NCI-H748 (cell line): ENCODE measurements around the gene JAKMIP1.
A peak's percentile ranks its signal among the peaks of the same experiment; 100 is the strongest.

Source experiments
- DNase-seq: peaks from one replicate; lab custom pipeline; 2025; ENCODE audit not compliant: unreplicated experiment; lab: John Stamatoyannopoulos, UW

JAKMIP1 gene

GRCh38 chr4:6105311-6105911 lies 94.9 kb downstream of the JAKMIP1 start:
- no peak for DNase-seq

- DNase-seq: no peak
Observed at GRCh38 chr4:6104541-6105130, 95.7 kb downstream of the JAKMIP1 start.

GRCh38 chr4:6097581-6097980 lies 102.8 kb downstream of the JAKMIP1 start:
- DNase-seq: no peak

GRCh38 chr4:6095897-6096296 lies 104.5 kb downstream of the JAKMIP1 start:
- no peak for DNase-seq

DNA sequence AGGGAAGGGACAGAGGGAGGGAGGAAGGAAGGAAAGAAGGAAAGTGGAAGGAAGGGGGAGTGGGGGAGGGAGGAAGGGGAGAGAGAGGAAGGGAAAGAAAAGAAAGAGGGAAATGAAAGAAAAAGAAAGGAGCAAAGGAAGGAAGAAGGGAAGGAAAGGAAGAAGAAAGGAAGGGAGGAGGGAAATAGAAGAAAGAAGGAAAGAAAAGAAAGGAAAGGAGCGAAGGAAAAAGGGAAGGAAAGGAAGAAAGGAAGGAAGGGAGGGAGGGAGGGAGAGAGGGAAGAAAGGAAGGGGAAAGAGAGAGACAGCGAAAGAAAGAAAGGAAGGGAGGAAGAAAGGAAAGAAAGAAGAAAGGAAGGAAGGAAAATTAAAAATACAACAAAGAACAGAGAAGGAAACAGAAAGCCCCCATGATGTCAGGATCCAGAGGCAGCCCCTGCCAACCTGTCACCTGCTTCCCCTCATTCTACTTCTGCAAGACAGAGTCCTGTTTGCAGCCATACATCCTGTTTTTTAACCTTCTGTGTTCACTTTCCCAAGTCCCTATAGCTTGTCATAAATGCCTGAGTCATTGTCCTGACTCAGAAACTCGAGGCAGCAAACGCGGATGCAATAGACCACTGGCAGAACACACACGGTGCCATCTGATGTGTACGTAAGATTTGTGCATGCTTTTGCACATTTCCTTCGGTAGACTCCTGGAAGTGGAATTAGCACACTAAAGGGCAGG lies 105.2 kb downstream of the JAKMIP1 start:
- no peak for DNase-seq

DNA sequence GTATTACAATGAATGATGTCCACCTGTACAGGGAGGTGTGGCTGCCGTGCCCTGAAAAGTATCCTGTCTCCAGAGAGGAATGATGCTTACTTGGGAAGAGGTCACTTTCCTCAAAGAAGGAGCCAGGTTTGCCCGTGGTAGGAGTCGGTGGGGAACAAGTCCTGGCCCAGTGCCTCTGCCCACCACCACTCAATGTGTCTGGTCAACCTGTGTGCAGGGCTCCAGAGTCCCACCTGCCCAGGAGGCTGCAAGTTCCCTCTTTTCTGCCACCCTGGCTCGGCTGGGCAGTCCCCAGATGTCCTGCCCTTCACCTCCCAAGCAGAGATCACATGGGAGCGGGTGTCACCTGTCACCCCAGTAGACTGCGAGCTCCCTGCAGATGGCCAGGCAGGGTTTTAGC lies 106.7 kb downstream of the JAKMIP1 start:
- DNase-seq: no peak

DNA sequence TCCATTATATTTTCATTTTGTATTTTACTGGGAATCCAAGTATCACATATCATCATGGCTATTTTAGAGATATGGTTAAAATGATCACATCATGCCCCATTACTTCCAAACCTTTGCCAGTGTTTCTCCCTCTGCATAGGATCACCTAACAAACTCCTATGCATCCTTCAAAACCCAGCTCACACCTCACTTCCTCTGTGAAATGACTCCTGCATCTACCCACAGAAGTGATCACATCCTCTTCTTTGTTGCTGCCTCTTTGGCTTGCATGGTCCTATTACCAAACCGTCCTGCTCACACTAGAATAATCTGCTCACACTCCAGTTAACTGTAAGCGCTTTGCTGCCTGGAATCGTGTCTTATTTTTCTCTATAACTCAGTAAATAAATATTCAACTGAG lies 107.4 kb downstream of the JAKMIP1 start:
- DNase-seq: no peak

- DNase-seq: peak; percentile 18
Observed at GRCh38 chr4:6092131-6092530, 108.2 kb downstream of the JAKMIP1 start.

GRCh38 chr4:6090931-6091330 lies 109.4 kb downstream of the JAKMIP1 start:
- no peak for DNase-seq

DNA sequence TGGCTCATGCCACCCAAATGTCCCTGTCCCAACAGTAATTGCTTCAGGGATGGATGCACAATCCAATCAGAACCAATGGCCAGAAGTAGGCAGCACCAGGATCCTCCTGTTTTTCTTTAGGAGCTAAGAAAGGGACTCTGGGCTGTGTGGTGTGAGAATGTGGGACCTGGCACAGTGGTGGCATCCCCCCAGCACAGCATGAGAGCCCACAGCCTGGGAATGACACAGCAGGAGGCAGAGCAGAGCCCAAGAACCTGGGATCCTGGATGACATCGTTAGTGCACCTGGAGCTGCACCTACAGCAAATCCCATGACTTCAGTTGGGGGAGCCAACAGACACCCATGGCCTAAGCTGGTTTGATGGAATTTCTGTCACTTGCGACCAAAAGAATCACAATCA lies 111.4 kb downstream of the JAKMIP1 start:
- DNase-seq: no peak

- peak; percentile 45 for DNase-seq
Observed at GRCh38 chr4:6087669-6088341, 112.5 kb downstream of the JAKMIP1 start.

- no peak for DNase-seq
Observed at GRCh38 chr4:6086846-6087245, 113.5 kb downstream of the JAKMIP1 start.

- DNase-seq: no peak
Observed at GRCh38 chr4:6085691-6086628, 114.4 kb downstream of the JAKMIP1 start.

GRCh38 chr4:6085028-6085690 lies 115.2 kb downstream of the JAKMIP1 start:
- no peak for DNase-seq

DNA sequence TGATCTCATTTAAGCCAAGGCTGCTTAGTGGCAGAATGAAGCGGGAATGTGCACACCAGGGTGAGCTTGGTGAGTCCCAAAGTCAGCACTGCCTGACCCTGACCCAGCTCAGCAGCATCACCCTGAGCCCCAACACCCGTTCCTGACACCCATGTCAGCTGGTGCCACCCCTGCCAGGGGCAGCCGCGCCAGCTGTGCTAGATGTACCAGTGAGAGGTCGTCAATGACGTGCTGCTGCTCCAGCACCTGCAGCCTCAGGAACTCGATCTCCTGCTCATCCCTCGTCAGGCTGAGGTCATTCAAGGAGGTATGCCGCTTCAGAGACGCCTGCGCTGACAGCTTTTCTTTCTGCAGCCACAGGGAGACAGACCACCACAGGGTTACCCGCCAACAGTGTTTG lies 120.4 kb downstream of the JAKMIP1 start:
- DNase-seq: no peak

- DNase-seq: no peak
Observed at GRCh38 chr4:6078560-6078959, 121.8 kb downstream of the JAKMIP1 start.

GRCh38 chr4:6076391-6076790 lies 124.0 kb downstream of the JAKMIP1 start:
- DNase-seq: peak; percentile 16

DNA sequence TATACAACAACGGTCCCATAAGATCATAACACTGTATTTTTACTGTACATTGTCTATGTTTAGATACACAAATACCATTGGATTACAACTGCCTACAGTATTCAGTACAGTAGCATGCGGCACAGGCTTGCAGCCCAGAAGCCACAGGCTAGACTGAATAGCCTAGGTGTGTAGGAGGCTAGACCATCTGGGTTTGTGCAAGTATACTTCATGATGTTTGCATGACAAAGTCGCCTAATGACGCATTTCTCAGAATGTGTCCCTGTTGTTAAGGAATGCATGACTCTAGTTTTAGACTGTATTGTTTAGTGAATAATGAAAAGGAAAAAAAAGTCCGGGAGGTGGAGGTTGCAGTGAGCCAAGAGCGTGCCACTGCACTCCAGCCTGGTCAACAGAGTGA lies 125.6 kb downstream of the JAKMIP1 start:
- DNase-seq: no peak

GRCh38 chr4:6071959-6072720 lies 128.2 kb downstream of the JAKMIP1 start:
- DNase-seq: peak; percentile 12
